ENCODE data around the gene VPS54.

Gene VPS54

GRCh38 chr2:63903003-63903402 lies 116.2 kb downstream of the VPS54 start:
- DNase-seq (ENCODE audit: low read depth in 2 of 2): no peak

- DNase-seq (ENCODE audit: low read depth in 2 of 2): no peak
Observed at GRCh38 chr2:63902149-63902548, 117.1 kb downstream of the VPS54 start.

- no peak for DNase-seq (ENCODE audit: low read depth in 2 of 2)
Observed at GRCh38 chr2:63899639-63900038, 119.6 kb downstream of the VPS54 start.

- no peak for DNase-seq (ENCODE audit: low read depth in 2 of 2)
Observed at GRCh38 chr2:63898839-63899238, 120.4 kb downstream of the VPS54 start.

GRCh38 chr2:63894167-63894566 lies 125.1 kb downstream of the VPS54 start:
- no peak for DNase-seq (ENCODE audit: low read depth in 2 of 2)

- no peak for DNase-seq (ENCODE audit: low read depth in 2 of 2)
Observed at GRCh38 chr2:63893163-63893562, 126.1 kb downstream of the VPS54 start.

GRCh38 chr2:63891488-63892030 lies 127.7 kb downstream of the VPS54 start:
- no peak for DNase-seq (ENCODE audit: low read depth in 2 of 2)

- no peak for DNase-seq (ENCODE audit: low read depth in 2 of 2)
Observed at GRCh38 chr2:63890678-63891077, 128.6 kb downstream of the VPS54 start.

- DNase-seq (ENCODE audit: low read depth in 2 of 2): peak in 1 of 2 experiments; percentile 23
Observed at GRCh38 chr2:63888490-63889402, 130.5 kb downstream of the VPS54 start.

GRCh38 chr2:63888053-63888452 lies 131.2 kb downstream of the VPS54 start:
- no peak for DNase-seq (ENCODE audit: low read depth in 2 of 2)

GRCh38 chr2:63886445-63886844 lies 132.8 kb downstream of the VPS54 start:
- no peak for DNase-seq (ENCODE audit: low read depth in 2 of 2)

- DNase-seq (ENCODE audit: low read depth in 2 of 2): no peak
Observed at GRCh38 chr2:63882395-63883105, 136.7 kb downstream of the VPS54 start.

- DNase-seq (ENCODE audit: low read depth in 2 of 2): no peak
Observed at GRCh38 chr2:63881205-63881604, 138.0 kb downstream of the VPS54 start.

- no peak for DNase-seq (ENCODE audit: low read depth in 2 of 2)
Observed at GRCh38 chr2:63880625-63881024, 138.6 kb downstream of the VPS54 start.

GRCh38 chr2:63879876-63880433 lies 139.3 kb downstream of the VPS54 start:
- DNase-seq (ENCODE audit: low read depth in 2 of 2): no peak

- no peak for DNase-seq (ENCODE audit: low read depth in 2 of 2)
Observed at GRCh38 chr2:63878486-63878885, 140.7 kb downstream of the VPS54 start.

GRCh38 chr2:63876311-63876710 lies 142.9 kb downstream of the VPS54 start:
- no peak for DNase-seq (ENCODE audit: low read depth in 2 of 2)

GRCh38 chr2:63875559-63876245 lies 143.5 kb downstream of the VPS54 start:
- no peak for DNase-seq (ENCODE audit: low read depth in 2 of 2)

- no peak for DNase-seq (ENCODE audit: low read depth in 2 of 2)
Observed at GRCh38 chr2:63875131-63875527, 144.1 kb downstream of the VPS54 start.

- no peak for DNase-seq (ENCODE audit: low read depth in 2 of 2)
Observed at GRCh38 chr2:63874204-63875130, 144.8 kb downstream of the VPS54 start.
